ENCODE data around the gene CFB.
"Not testable (repeated sequence)": the region's sequence is repeated elsewhere in the genome, so short reads cannot be mapped to it uniquely, and the experiment has no call there.

The CFB gene

DNA sequence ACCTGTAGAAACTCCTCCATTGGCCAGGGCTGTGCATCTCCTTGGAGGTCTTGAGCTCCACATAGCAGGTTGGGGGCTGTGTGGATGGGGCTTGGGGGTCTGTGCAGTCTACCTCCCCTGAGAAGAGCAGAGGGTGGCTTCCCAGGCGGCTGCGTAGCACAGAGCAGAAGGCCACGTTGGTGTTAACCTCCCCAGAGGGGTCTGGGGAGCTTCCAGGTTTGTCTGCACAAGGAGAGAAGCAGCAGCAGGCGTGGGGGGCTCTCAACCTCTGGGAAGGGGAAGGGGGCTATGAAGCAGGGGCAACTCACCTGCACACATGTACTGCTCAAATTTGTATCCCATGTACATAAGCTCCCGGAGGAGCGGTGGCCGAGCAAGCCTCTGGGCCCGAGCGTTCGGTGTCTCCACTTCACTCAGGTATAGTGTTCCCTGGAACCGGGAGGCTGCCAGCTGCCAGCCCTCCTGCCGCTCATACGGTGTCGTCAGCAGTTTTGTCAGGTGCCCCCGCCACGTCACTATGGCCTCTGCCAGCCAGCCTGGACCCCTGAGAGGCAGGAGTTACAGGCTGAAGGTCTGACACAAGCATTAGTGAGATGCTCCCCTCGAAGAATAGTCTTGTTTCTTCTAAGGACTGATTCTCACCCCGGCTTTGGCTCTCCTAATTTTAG is 24.8 kb downstream of the CFB start:
- CTCF ChIA-PET, result interaction anchor here (0.8 to 2.3 kb wide), 6 partner anchors 7 to 225 kb away, joined by 3 to 15 read pairs (median 6); partner anchors contain the start of genes NELFE and SKIC2

DNA sequence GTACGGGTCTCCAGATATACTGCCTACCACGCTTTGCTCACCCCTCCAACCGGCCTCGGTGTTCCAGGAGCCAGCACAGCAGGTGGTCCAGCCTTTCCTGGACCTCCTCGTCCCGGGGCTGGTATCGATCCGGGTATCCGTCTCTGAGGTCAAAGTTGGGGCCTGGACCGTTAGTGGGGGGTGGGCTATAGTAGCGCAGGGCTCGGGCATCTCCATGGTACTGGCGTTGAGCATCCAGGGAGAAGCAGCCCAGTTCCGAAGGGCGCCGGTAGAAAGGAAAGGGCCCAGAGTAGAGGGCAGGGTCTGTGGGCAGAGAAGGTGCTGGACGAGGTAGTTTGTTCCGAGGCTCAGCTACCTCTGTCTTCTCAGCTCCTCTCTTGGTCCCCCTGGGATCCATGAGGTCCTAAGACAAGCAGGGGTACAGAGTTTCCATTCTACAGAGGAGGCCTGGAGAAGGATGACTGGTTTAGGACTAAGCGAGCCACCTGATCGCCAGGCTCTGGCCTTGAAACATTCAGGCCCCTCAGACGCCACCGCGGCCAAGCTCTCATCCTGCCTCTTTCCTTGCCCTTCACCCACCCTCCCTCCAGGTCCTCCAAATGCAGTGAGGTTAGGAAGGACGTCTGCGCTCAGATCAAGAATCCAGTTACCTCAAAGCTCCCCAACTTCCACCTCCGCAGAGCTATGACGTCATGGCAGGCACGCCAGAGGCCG is 25.5 kb downstream of the CFB start:
- peak overlapping the region; percentile 98 for H3K4me3 ChIP-seq (ENCODE audit: low read depth, low read length)
- TF ChIP-seq CTCF (IDR thresholded peaks at IDR 0.05; ENCODE audit: insufficient read depth, low read length, missing control alignments), result no peak
- ChIA-PET POLR2A (interaction anchor here (0.8 to 2.1 kb wide), 10 partner anchors 10 to 218 kb away, joined by 3 to 16 read pairs (median 4); partner anchors contain the start of genes ATF6B, EGFL8, EHMT2 and NELFE), CTCF (interaction anchor here (0.7 to 1.8 kb wide), 4 partner anchors 8 to 77 kb away, joined by 3 to 9 read pairs (median 4); partner anchors contain the start of genes NELFE and SKIC2)
- no peak for DNase-seq (ENCODE audit: low read depth, low spot score)

More for the DNA sequence above, 24.8 kb downstream of the CFB start:
- DNase-seq (ENCODE audit: low read depth, low spot score), result no peak
- TF ChIP-seq CTCF (IDR thresholded peaks at IDR 0.05; ENCODE audit: insufficient read depth, low read length, missing control alignments), result no peak
- POLR2A ChIA-PET, result interaction anchor here (1.8 to 2.1 kb wide), 3 partner anchors 9 to 158 kb away, joined by 5 to 16 read pairs (median 5); partner anchors contain the start of genes ATF6B, NELFE and SKIC2
- H3K4me3 ChIP-seq (ENCODE audit: low read depth, low read length), result peak overlapping the region; percentile 98

DNA sequence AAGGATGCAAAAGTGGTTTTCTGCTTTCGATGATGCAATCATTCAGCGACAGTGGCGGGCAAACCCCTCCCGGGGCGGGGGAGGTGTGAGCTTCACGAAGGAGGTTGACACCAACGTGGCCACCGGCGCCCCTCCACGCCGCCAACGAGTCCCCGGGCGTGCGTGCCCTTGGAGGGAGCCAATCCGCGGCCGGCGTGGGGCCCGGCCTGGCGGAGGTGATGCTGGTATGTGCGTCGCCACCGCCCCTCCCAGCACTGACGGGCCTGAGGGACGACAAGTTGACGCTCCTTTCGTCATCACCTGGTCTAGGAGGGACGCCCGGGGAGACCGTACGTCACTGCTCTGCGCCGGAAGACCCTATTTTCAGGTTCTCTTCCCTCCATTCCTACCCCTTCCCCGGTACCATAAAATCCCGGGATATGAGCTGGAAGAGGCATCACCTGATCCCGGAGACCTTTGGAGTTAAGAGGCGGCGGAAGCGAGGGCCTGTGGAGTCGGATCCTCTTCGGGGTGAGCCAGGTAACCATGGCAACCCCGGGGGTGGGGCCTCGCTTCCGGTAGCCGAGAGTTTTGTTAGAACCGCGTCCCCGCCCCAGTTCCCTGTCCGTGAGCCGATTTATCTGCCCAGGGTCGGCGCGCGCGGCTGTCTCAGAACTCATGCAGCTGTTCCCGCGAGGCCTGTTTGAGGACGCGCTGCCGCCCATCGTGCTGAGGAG is 26.3 kb downstream of the CFB start, which contains the start of gene DXO:
DXO (minus strand) TSS at position 146 of the 716 bp plus-strand sequence. CDS start 463 bp downstream, outside the sequence.
- ChIA-PET CTCF (interaction anchor here (0.7 to 1.8 kb wide), 4 partner anchors 9 to 77 kb away, joined by 3 to 9 read pairs (median 4); partner anchors contain the start of genes NELFE and SKIC2), POLR2A (interaction anchor here (0.8 to 2.1 kb wide), 11 partner anchors 10 to 225 kb away, joined by 3 to 16 read pairs (median 4); partner anchors contain the start of genes ATF6B, EGFL8, EHMT2 and NELFE)
- DNase-seq (ENCODE audit: low read depth, low spot score), result peak; percentile 91
- peak within 1 kb of the TSS; percentile 98 for H3K4me3 ChIP-seq (ENCODE audit: low read depth, low read length)
- no peak for TF ChIP-seq CTCF (IDR thresholded peaks at IDR 0.05; ENCODE audit: insufficient read depth, low read length, missing control alignments)

- TF ChIP-seq CTCF (IDR thresholded peaks at IDR 0.05; ENCODE audit: insufficient read depth, low read length, missing control alignments), result no peak
- H3K4me3 ChIP-seq (ENCODE audit: low read depth, low read length), result peak overlapping the region; percentile 98
- POLR2A ChIA-PET, result interaction anchor here (0.9 to 2.1 kb wide), 6 partner anchors 11 to 224 kb away, joined by 3 to 16 read pairs (median 5); partner anchors contain the start of genes ATF6B, NELFE and SKIC2
- CTCF ChIA-PET, result interaction anchor here (1.1 to 1.8 kb wide), 3 partner anchors 9 to 21 kb away, joined by 3 to 5 read pairs (median 4); partner anchors contain the start of gene SKIC2
- no peak for DNase-seq (ENCODE audit: low read depth, low spot score)
Measured at GRCh38 chr6:31972709-31973350, 26.9 kb downstream of the CFB start.

DNA sequence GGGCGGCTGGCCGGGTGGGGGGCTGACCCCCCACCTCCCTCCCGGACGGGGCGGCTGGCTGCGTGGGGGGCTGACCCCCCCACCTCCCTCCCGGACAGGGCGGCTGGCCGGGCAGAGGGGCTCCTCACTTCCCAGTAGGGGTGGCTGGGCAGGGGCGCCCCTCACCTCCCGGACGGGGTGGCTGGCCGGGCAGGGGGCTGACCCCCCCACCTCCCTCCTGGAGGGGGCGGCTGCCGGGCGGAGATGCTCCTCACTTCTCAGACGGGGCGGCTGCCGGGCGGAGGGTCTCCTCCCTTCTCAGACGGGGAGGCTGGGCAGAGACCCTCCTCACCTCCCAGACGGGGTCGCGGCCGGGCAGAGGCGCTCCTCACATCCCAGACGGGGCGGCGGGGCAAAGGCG is 30.2 kb downstream of the CFB start:
- CTCF ChIA-PET; POLR2A ChIA-PET; DNase-seq (ENCODE audit: low read depth, low spot score); H3K4me3 ChIP-seq (ENCODE audit: low read depth, low read length): not testable (repeated sequence)

All from AG04449 (cell line).